ENCODE data around the gene ADAM19. TPM values are rescaled to one million over a fixed set of nuclear protein-coding genes. Genes with fewer than 3 reads are reported as not detected.

ADAM19 gene
- total and polyA plus RNA-seq, 7 donors, result 0.27 to 4.5 (median 1.4) TPM

GRCh38 chr5:157518963-157519362 lies 56.6 kb downstream of the ADAM19 start:
- no peak for TF ChIP-seq CTCF (IDR thresholded peaks at IDR 0.05)
- peaks cover 0 to 9% of the 10 kb centered on the region in 2 donors for H3K36me3 ChIP-seq (ENCODE audit: insufficient read depth in 1 of 2, low read depth in 1 of 2)
- no peak overlapping the region for H3K4me3 ChIP-seq
- no peaks in the 10 kb centered on the region for H3K9me3 ChIP-seq
- no peaks in the 10 kb centered on the region for H3K27me3 ChIP-seq (ENCODE audit: insufficient read depth in 3 of 3, low read length in 2 of 3)
- intact Hi-C loops (cut with DNase I), result loop anchor here in 1 of 2 donors (5.0 kb wide), 1 partner anchor 43 kb away; no protein-coding TSS in a partner anchor
- peaks cover 21% of the 10 kb centered on the region for H3K4me1 ChIP-seq
- WGBS, 3 donors, result 94 to 97% (median 96%) methylated on average over 6 of the region's 6 CpGs
- ATAC-seq (no peak), DNase-seq (no peak)
- H3K27ac ChIP-seq, result no peak overlapping the region

GRCh38 chr5:157516626-157517325 lies 58.8 kb downstream of the ADAM19 start:
- H3K4me1 ChIP-seq, result peaks cover 25% of the 10 kb centered on the region
- H3K27ac ChIP-seq, result peak overlapping the region; percentile 65
- 23 to 58% (median 24%) methylated on average over 5 of the region's 5 CpGs for WGBS, 3 donors
- H3K9me3 ChIP-seq, result no peaks in the 10 kb centered on the region
- DNase-seq (peak; percentile 70 to 75), ATAC-seq (peak; percentile 90 to 95 (median 94))
- no peaks in the 10 kb centered on the region for H3K27me3 ChIP-seq (ENCODE audit: insufficient read depth in 3 of 3, low read length in 2 of 3)
- H3K36me3 ChIP-seq (ENCODE audit: insufficient read depth in 1 of 2, low read depth in 1 of 2), result peaks cover 0 to 9% of the 10 kb centered on the region in 2 donors
- intact Hi-C loops (cut with DNase I), result loop anchor here in 1 of 2 donors (5.0 kb wide), 1 partner anchor 46 kb away; no protein-coding TSS in a partner anchor
- no peak overlapping the region for H3K4me3 ChIP-seq
- TF ChIP-seq CTCF (IDR thresholded peaks at IDR 0.05), result no peak

DNA sequence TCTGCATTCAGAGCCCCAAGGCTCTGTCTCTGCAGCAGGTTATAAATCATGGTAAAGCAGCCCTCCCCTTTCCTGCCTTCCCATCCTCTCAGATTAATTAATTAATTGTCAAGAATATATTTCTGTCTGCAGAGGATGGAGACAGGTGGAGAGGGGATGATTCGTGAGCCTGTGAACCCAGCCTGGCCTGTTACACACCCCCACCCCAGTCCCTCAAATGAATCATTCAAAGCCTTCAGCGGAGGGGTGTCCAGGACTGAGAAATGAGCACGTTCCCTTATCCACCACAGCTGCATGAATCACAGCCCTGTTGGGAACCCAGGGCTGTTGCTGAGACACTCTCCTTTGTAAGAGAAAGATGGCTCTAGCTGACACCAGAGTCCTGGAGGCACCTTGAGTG lies 59.6 kb downstream of the ADAM19 start:
- peaks cover 0 to 9% of the 10 kb centered on the region in 2 donors for H3K36me3 ChIP-seq (ENCODE audit: insufficient read depth in 1 of 2, low read depth in 1 of 2)
- no peak for TF ChIP-seq CTCF (IDR thresholded peaks at IDR 0.05)
- intact Hi-C loops (cut with DNase I), result loop anchor here in 1 of 2 donors (5.0 kb wide), 1 partner anchor 46 kb away; no protein-coding TSS in a partner anchor

DNA sequence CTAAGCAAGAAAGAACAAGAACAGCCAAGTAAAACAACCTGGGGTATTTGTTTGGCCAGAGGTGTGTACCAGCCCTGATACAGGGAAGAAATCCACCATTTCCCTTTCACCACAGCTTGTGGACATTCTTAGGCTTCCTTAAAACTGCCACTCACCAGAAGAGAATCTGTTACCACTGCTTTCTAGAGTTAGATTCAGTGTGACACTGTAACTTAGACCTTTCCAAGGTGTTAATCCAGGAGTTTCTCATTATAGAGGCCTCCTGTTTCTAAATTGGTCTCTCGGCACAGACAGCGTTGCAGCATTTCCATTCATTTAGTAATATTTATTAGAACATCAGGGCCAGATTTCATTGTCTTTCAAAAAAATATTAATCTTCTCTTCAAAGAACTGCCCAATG lies 60.6 kb downstream of the ADAM19 start:
- Histone ChIP-seq H3K36me3 (ENCODE audit: insufficient read depth in 1 of 2, low read depth in 1 of 2) (peaks cover 0 to 9% of the 10 kb centered on the region in 2 donors), H3K4me1 (peaks cover 30% of the 10 kb centered on the region), H3K27ac (no peak overlapping the region), H3K4me3 (no peak overlapping the region), H3K27me3 (ENCODE audit: insufficient read depth in 3 of 3, low read length in 2 of 3) (no peaks in the 10 kb centered on the region), H3K9me3 (no peaks in the 10 kb centered on the region)
- WGBS, 3 donors, result 24 to 55% (median 28%) methylated on average over 2 of the region's 2 CpGs
- TF ChIP-seq CTCF (IDR thresholded peaks at IDR 0.05), result no peak
- no peak for DNase-seq
- intact Hi-C loops (cut with DNase I), result loop anchor here (5.0 kb wide), 1 partner anchor 47 kb away; no protein-coding TSS in a partner anchor
- ATAC-seq, result peak in 2 of 4 donors; percentile 60 to 65

More for the DNA sequence above, 59.6 kb downstream of the ADAM19 start:
- ATAC-seq (peak; percentile 26 to 48 (median 34)), DNase-seq (peak in 1 of 2 donors; percentile 26)
- Histone ChIP-seq H3K27me3 (ENCODE audit: insufficient read depth in 3 of 3, low read length in 2 of 3) (no peaks in the 10 kb centered on the region), H3K27ac (peak overlapping the region; percentile 65), H3K4me1 (peaks cover 29% of the 10 kb centered on the region), H3K9me3 (no peaks in the 10 kb centered on the region), H3K4me3 (no peak overlapping the region)
- WGBS, 3 donors, result 62 to 81% (median 74%) methylated on average over 3 of the region's 3 CpGs

Data from psoas muscle (tissue), 8 donors.